ENCODE measurements around the gene BCL2L12.

- TF ChIP-seq, protein P1, sequence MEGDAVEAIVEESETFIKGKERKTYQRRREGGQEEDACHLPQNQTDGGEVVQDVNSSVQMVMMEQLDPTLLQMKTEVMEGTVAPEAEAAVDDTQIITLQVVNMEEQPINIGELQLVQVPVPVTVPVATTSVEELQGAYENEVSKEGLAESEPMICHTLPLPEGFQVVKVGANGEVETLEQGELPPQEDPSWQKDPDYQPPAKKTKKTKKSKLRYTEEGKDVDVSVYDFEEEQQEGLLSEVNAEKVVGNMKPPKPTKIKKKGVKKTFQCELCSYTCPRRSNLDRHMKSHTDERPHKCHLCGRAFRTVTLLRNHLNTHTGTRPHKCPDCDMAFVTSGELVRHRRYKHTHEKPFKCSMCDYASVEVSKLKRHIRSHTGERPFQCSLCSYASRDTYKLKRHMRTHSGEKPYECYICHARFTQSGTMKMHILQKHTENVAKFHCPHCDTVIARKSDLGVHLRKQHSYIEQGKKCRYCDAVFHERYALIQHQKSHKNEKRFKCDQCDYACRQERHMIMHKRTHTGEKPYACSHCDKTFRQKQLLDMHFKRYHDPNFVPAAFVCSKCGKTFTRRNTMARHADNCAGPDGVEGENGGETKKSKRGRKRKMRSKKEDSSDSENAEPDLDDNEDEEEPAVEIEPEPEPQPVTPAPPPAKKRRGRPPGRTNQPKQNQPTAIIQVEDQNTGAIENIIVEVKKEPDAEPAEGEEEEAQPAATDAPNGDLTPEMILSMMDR (IDR thresholded peaks at IDR 0.05), result no peak
- TF ChIP-seq POLR2A (IDR thresholded peaks at IDR 0.05), result no peak
Measured at GRCh38 chr19:49616945-49617344, 48.8 kb upstream of the BCL2L12 start.
